Activated CD8-positive, alpha-beta memory T cell treated with anti-CD3 and anti-CD28 coated beads, Interleukin-2, amount 50 U/mL, for 24 hours (primary cell): Measurements from ENCODE around the gene MAN1B1.

Experiments
- DNase-seq: peaks from one replicate; pipeline ENCODE4 v3.0.0-alpha.2; 2020; ENCODE audit errors: extremely low read depth

Gene MAN1B1

GRCh38 chr9:137086531-137087408 is at the start of gene MAN1B1:
TSS of gene MAN1B1 (plus strand) at chr9:137086985. CDS start at chr9:137087000, 15 bp downstream.
- peak; percentile 97 for DNase-seq

GRCh38 chr9:137037035-137037434 is 49.8 kb upstream of the MAN1B1 start:
- DNase-seq, result no peak

GRCh38 chr9:137037483-137037882 is 49.3 kb upstream of the MAN1B1 start:
- DNase-seq, result no peak

- no peak for DNase-seq
Measured at GRCh38 chr9:137038916-137039315, 47.9 kb upstream of the MAN1B1 start.

- DNase-seq, result no peak
Measured at GRCh38 chr9:137039611-137040366, 47.0 kb upstream of the MAN1B1 start.

- DNase-seq, result no peak
Measured at GRCh38 chr9:137040568-137040967, 46.2 kb upstream of the MAN1B1 start.

GRCh38 chr9:137041124-137041523 is 45.7 kb upstream of the MAN1B1 start:
- DNase-seq, result no peak

- DNase-seq, result no peak
Measured at GRCh38 chr9:137042751-137043727, 43.7 kb upstream of the MAN1B1 start.

- DNase-seq, result no peak
Measured at GRCh38 chr9:137044037-137044436, 42.7 kb upstream of the MAN1B1 start.

GRCh38 chr9:137044502-137045177 is 42.1 kb upstream of the MAN1B1 start:
- no peak for DNase-seq

- DNase-seq, result no peak
Measured at GRCh38 chr9:137045294-137046087, 41.3 kb upstream of the MAN1B1 start.

GRCh38 chr9:137046088-137046787 is 40.5 kb upstream of the MAN1B1 start, which contains the start of gene NPDC1:
TSS of gene NPDC1 (minus strand) at chr9:137046177. CDS start at chr9:137045989, 188 bp downstream.
- DNase-seq, result no peak

GRCh38 chr9:137048655-137049543 is 37.9 kb upstream of the MAN1B1 start:
- no peak for DNase-seq

GRCh38 chr9:137049544-137050449 is 37.0 kb upstream of the MAN1B1 start:
- DNase-seq, result no peak

- no peak for DNase-seq
Measured at GRCh38 chr9:137050570-137050969, 36.2 kb upstream of the MAN1B1 start.

GRCh38 chr9:137051145-137051724 is 35.5 kb upstream of the MAN1B1 start:
- no peak for DNase-seq

- DNase-seq, result no peak
Measured at GRCh38 chr9:137052293-137052692, 34.5 kb upstream of the MAN1B1 start.
